ENCODE results near the gene WDR36.

GRCh38 chr5:111133436-111133751 lies 41.2 kb downstream of the WDR36 start:
- TF ChIP-seq CTCF (IDR thresholded peaks at IDR 0.05) (no peak), POLR2A (IDR thresholded peaks at IDR 0.05) (no peak)
